Measurements from ENCODE around the gene CPNE2. TPM values are rescaled to one million over a fixed set of nuclear protein-coding genes. Genes with fewer than 3 reads are reported as not detected.

Gene CPNE2
- total RNA-seq, 2 donors from 2014 or later, result 3.8 to 4.4 TPM

DNA sequence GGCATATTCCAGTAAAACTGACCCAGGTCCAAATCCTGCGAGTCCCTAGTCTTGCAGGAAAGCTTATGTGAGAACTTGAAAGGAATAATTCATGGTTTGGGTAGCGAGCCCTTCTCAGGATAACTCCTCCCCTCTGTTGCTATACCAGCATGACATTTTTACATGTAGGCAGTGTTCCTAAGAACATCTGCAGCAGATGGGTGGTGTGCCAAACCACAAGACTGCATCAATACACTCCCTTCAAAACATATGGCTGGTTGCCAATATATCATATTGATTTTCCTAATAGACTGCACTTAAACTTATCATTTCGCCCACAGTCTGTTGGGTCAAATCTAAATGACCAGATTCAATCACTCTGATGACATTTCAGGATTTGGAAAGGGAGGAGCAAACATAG, 73.6 kb downstream of the CPNE2 start:
- Mint-ChIP-seq H3K4me1 (peaks cover 5% of the 10 kb centered on the region), H3K27me3 (no peaks in the 10 kb centered on the region), H3K4me3 (no peak overlapping the region), H3K36me3 (ENCODE audit: low read depth) (peaks cover 96% of the 10 kb centered on the region), H3K27ac (no peak overlapping the region), H3K9me3 (no peaks in the 10 kb centered on the region)
- ATAC-seq (replicated peaks), result no peak

DNA sequence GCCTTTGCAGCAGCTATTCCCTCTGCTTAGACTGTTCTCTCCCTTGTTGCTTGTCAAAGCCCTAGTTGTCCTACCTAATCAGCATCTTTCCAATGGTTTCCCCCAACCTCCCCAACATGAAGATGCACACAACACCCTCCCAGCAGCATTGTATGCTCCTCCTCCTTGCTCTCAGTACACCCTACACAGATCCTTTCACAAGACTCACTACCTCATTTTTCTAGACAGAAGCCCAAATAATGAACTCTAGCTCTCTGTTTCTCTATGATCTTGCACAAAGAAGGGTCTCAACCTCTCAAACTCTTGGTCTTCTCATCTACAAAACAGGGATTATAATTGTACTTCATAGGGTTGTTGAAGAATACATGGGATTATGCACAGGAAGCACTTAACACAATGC, 74.1 kb downstream of the CPNE2 start:
- no peak for ATAC-seq (replicated peaks)
- no peak overlapping the region for H3K4me3 Mint-ChIP-seq
- H3K9me3 Mint-ChIP-seq, result no peaks in the 10 kb centered on the region
- H3K27ac Mint-ChIP-seq, result no peak overlapping the region
- H3K36me3 Mint-ChIP-seq (ENCODE audit: low read depth), result peaks cover 96% of the 10 kb centered on the region
- H3K27me3 Mint-ChIP-seq, result no peaks in the 10 kb centered on the region
- peaks cover 5% of the 10 kb centered on the region for H3K4me1 Mint-ChIP-seq

DNA sequence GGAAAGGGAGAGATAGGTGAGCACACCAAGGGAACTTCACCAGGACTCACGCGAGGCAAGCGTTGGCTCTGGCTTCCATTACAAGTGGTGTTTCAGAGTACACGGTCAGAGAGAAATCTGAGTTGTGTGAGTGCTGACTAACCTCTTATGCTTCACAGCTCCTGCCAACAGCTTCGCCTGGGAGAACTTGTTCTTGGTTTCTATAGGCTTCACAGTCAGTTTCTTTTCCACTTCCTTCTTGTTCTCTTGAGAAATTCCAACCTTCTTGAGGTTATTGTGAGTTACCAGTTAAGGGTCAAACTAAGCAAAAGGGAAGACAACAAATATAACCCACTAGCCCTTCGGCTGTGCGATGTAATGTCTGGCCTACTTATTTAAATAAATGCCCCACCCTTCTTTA, 74.6 kb downstream of the CPNE2 start:
- no peak overlapping the region for H3K27ac Mint-ChIP-seq
- H3K27me3 Mint-ChIP-seq, result no peaks in the 10 kb centered on the region
- ATAC-seq (replicated peaks), result no peak
- H3K4me1 Mint-ChIP-seq, result peaks cover 5% of the 10 kb centered on the region
- no peaks in the 10 kb centered on the region for H3K9me3 Mint-ChIP-seq
- H3K36me3 Mint-ChIP-seq (ENCODE audit: low read depth), result peaks cover 96% of the 10 kb centered on the region
- no peak overlapping the region for H3K4me3 Mint-ChIP-seq

DNA sequence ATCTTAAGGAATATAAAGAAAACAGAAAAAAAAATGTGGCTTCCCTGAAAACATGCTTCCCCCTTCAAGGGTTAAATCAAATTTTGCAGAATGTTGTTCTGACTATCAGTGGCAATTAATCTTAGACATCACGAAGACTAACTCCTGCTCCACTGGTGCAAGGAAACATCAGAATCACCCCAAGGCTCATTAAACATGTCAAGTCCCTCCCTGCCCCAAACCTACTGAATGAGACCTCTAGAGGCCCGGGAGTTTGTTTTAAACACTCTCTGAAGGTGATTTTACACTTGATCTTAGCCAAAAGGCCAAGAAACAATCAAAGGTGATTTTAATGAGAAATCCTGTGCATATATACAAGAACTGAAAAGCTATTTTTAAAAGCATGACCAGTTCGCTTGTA, 75.2 kb downstream of the CPNE2 start:
- peaks cover 5% of the 10 kb centered on the region for H3K4me1 Mint-ChIP-seq
- no peak for ATAC-seq (replicated peaks)
- no peaks in the 10 kb centered on the region for H3K9me3 Mint-ChIP-seq
- H3K27ac Mint-ChIP-seq, result no peak overlapping the region
- H3K4me3 Mint-ChIP-seq, result no peak overlapping the region
- no peaks in the 10 kb centered on the region for H3K27me3 Mint-ChIP-seq
- H3K36me3 Mint-ChIP-seq (ENCODE audit: low read depth), result peaks cover 96% of the 10 kb centered on the region

GRCh38 chr16:57167953-57168352, 75.6 kb downstream of the CPNE2 start:
- no peaks in the 10 kb centered on the region for H3K9me3 Mint-ChIP-seq

DNA sequence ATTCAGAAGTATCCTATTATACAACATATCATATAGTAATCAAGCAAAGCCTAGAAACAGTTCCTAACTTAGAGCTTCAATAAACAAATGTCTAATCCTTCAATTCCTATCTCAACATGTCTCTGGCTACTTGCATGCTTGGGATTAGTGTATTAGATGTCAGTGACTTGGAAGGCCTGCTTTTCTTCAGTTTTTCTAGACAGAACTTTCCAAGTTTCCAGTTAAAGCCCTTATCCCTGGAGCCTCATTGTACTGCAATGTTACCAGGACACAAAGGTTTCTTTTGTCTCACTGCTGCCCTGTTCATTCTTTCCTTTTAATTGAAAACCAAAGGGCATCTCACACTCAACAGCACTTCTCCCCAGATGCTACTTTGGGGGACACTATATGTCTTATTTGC, 76.9 kb downstream of the CPNE2 start:
- H3K36me3 Mint-ChIP-seq (ENCODE audit: low read depth), result peaks cover 96% of the 10 kb centered on the region

More at GRCh38 chr16:57167953-57168352, 75.6 kb downstream of the CPNE2 start:
- no peaks in the 10 kb centered on the region for H3K27me3 Mint-ChIP-seq
- H3K4me1 Mint-ChIP-seq, result peaks cover 5% of the 10 kb centered on the region
- H3K27ac Mint-ChIP-seq, result no peak overlapping the region
- H3K4me3 Mint-ChIP-seq, result no peak overlapping the region
- peaks cover 96% of the 10 kb centered on the region for H3K36me3 Mint-ChIP-seq (ENCODE audit: low read depth)
- ATAC-seq (replicated peaks), result peak; percentile 53

GRCh38 chr16:57172721-57173290, 80.4 kb downstream of the CPNE2 start:
- ATAC-seq (replicated peaks), result no peak
- Mint-ChIP-seq H3K4me1 (no peaks in the 10 kb centered on the region), H3K36me3 (ENCODE audit: low read depth) (peaks cover 65% of the 10 kb centered on the region), H3K9me3 (no peaks in the 10 kb centered on the region), H3K27me3 (no peaks in the 10 kb centered on the region), H3K4me3 (no peak overlapping the region), H3K27ac (no peak overlapping the region)

More for the DNA sequence above, 76.9 kb downstream of the CPNE2 start:
- Mint-ChIP-seq H3K27me3 (no peaks in the 10 kb centered on the region), H3K9me3 (no peaks in the 10 kb centered on the region), H3K4me3 (no peak overlapping the region), H3K4me1 (peaks cover 5% of the 10 kb centered on the region), H3K27ac (no peak overlapping the region)
- ATAC-seq (replicated peaks), result no peak

- Mint-ChIP-seq H3K36me3 (ENCODE audit: low read depth) (peaks cover 39% of the 10 kb centered on the region), H3K27ac (peak overlapping the region; percentile 12), H3K4me3 (no peak overlapping the region), H3K27me3 (no peaks in the 10 kb centered on the region), H3K9me3 (no peaks in the 10 kb centered on the region), H3K4me1 (no peaks in the 10 kb centered on the region)
- no peak for ATAC-seq (replicated peaks)
Measured at GRCh38 chr16:57175896-57176295, 83.5 kb downstream of the CPNE2 start.

GRCh38 chr16:57178196-57178595, 85.8 kb downstream of the CPNE2 start:
- Mint-ChIP-seq H3K4me3 (no peak overlapping the region), H3K36me3 (ENCODE audit: low read depth) (peaks cover 16% of the 10 kb centered on the region), H3K9me3 (no peaks in the 10 kb centered on the region), H3K4me1 (no peaks in the 10 kb centered on the region), H3K27ac (peak overlapping the region; percentile 15), H3K27me3 (no peaks in the 10 kb centered on the region)
- no peak for ATAC-seq (replicated peaks)

- no peak overlapping the region for H3K4me3 Mint-ChIP-seq
- H3K36me3 Mint-ChIP-seq (ENCODE audit: low read depth), result peaks cover 10% of the 10 kb centered on the region
Measured at GRCh38 chr16:57178793-57179212, 86.4 kb downstream of the CPNE2 start.

GRCh38 chr16:57179215-57179828, 86.9 kb downstream of the CPNE2 start:
- H3K27me3 Mint-ChIP-seq, result no peaks in the 10 kb centered on the region
- no peak overlapping the region for H3K4me3 Mint-ChIP-seq
- peaks cover 4% of the 10 kb centered on the region for H3K36me3 Mint-ChIP-seq (ENCODE audit: low read depth)
- ATAC-seq (replicated peaks), result no peak
- no peaks in the 10 kb centered on the region for H3K9me3 Mint-ChIP-seq
- no peaks in the 10 kb centered on the region for H3K4me1 Mint-ChIP-seq
- no peak overlapping the region for H3K27ac Mint-ChIP-seq

More at GRCh38 chr16:57178793-57179212, 86.4 kb downstream of the CPNE2 start:
- Mint-ChIP-seq H3K27me3 (no peaks in the 10 kb centered on the region), H3K9me3 (no peaks in the 10 kb centered on the region), H3K4me1 (no peaks in the 10 kb centered on the region), H3K27ac (no peak overlapping the region)
- ATAC-seq (replicated peaks), result no peak

DNA sequence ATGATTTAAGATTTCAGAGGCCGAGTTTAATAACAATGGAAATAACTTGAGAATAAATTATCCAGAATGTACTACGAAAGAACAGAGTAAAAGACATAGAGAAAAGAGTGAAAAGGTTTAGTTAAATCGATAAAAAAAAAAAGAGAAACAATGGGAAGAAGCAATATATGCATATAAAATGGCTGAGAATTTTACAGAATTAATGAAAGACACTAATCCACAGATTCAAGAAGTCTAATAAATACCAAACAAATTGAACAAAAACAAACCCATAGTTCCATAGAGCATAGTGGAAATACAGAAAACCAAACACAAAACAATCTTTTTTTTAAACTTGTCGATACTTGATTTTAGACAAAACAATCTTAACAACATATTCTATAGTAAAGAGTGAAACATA, 91.7 kb downstream of the CPNE2 start:
- no peak for ATAC-seq (replicated peaks)
- Mint-ChIP-seq H3K27me3 (no peaks in the 10 kb centered on the region), H3K9me3 (no peaks in the 10 kb centered on the region), H3K36me3 (ENCODE audit: low read depth) (peaks cover 16% of the 10 kb centered on the region), H3K4me3 (peak overlapping the region; percentile 97), H3K27ac (no peak overlapping the region), H3K4me1 (peaks cover 15% of the 10 kb centered on the region)

- Mint-ChIP-seq H3K9me3 (no peaks in the 10 kb centered on the region), H3K4me3 (peak overlapping the region; percentile 97), H3K4me1 (peaks cover 19% of the 10 kb centered on the region), H3K36me3 (ENCODE audit: low read depth) (peaks cover 24% of the 10 kb centered on the region), H3K27me3 (no peaks in the 10 kb centered on the region), H3K27ac (peak overlapping the region; percentile 95)
- ATAC-seq (replicated peaks), result no peak
Measured at GRCh38 chr16:57184887-57185445, 92.6 kb downstream of the CPNE2 start.

GRCh38 chr16:57185446-57185944, 93.1 kb downstream of the CPNE2 start:
- H3K27ac Mint-ChIP-seq, result peak overlapping the region; percentile 95
- H3K9me3 Mint-ChIP-seq, result no peaks in the 10 kb centered on the region
- H3K4me3 Mint-ChIP-seq, result peak overlapping the region; percentile 97
- H3K36me3 Mint-ChIP-seq (ENCODE audit: low read depth), result peaks cover 27% of the 10 kb centered on the region
- ATAC-seq (replicated peaks), result peak; percentile 20
- H3K27me3 Mint-ChIP-seq, result no peaks in the 10 kb centered on the region
- H3K4me1 Mint-ChIP-seq, result peaks cover 21% of the 10 kb centered on the region
